ENCODE measurements around the gene TM9SF4.
"Not testable (repeated sequence)": the region's sequence is repeated elsewhere in the genome, so short reads cannot be mapped to it uniquely, and the experiment has no call there.

TM9SF4 gene

GRCh38 chr20:32111156-32111686 is 1.7 kb downstream of the TM9SF4 start:
- H3K27me3 Mint-ChIP-seq: no peaks in the 10 kb centered on the region
- H3K4me3 Mint-ChIP-seq: peak overlapping the region; percentile 30
- peak overlapping the region; percentile 69 for H3K27ac Mint-ChIP-seq
- H3K36me3 Mint-ChIP-seq (ENCODE audit: low read depth): peaks cover 28% of the 10 kb centered on the region
- no peaks in the 10 kb centered on the region for H3K9me3 Mint-ChIP-seq
- peaks cover 59% of the 10 kb centered on the region for H3K4me1 Mint-ChIP-seq (ENCODE audit: low read depth)
- intact Hi-C loops (cut with micrococcal nuclease): no loop called here

- Mint-ChIP-seq H3K27ac (peak overlapping the region; percentile 69), H3K4me1 (ENCODE audit: low read depth) (peaks cover 64% of the 10 kb centered on the region), H3K9me3 (no peaks in the 10 kb centered on the region), H3K27me3 (no peaks in the 10 kb centered on the region), H3K36me3 (ENCODE audit: low read depth) (peaks cover 33% of the 10 kb centered on the region), H3K4me3 (peak overlapping the region; percentile 30)
- intact Hi-C loops (cut with micrococcal nuclease): no loop called here
Observed at GRCh38 chr20:32111753-32112152, 2.2 kb downstream of the TM9SF4 start.

- Mint-ChIP-seq H3K27ac (peak overlapping the region; percentile 69), H3K4me3 (peak overlapping the region; percentile 20), H3K27me3 (no peaks in the 10 kb centered on the region), H3K36me3 (ENCODE audit: low read depth) (peaks cover 36% of the 10 kb centered on the region), H3K9me3 (no peaks in the 10 kb centered on the region), H3K4me1 (ENCODE audit: low read depth) (peaks cover 71% of the 10 kb centered on the region)
- intact Hi-C loops (cut with micrococcal nuclease): no loop called here
Observed at GRCh38 chr20:32112841-32113240, 3.3 kb downstream of the TM9SF4 start.

GRCh38 chr20:32113591-32114260 is 4.2 kb downstream of the TM9SF4 start:
- H3K27me3 Mint-ChIP-seq: no peaks in the 10 kb centered on the region
- H3K36me3 Mint-ChIP-seq (ENCODE audit: low read depth): peaks cover 36% of the 10 kb centered on the region
- no peak overlapping the region for H3K27ac Mint-ChIP-seq
- no peaks in the 10 kb centered on the region for H3K9me3 Mint-ChIP-seq
- peaks cover 71% of the 10 kb centered on the region for H3K4me1 Mint-ChIP-seq (ENCODE audit: low read depth)
- no peak overlapping the region for H3K4me3 Mint-ChIP-seq
- intact Hi-C loops (cut with micrococcal nuclease): no loop called here

- Mint-ChIP-seq H3K4me1 (ENCODE audit: low read depth) (peaks cover 71% of the 10 kb centered on the region), H3K36me3 (ENCODE audit: low read depth) (peaks cover 33% of the 10 kb centered on the region), H3K27me3 (no peaks in the 10 kb centered on the region), H3K27ac (no peak overlapping the region), H3K9me3 (no peaks in the 10 kb centered on the region), H3K4me3 (no peak overlapping the region)
- intact Hi-C loops (cut with micrococcal nuclease): no loop called here
Observed at GRCh38 chr20:32114305-32114960, 4.9 kb downstream of the TM9SF4 start.

- H3K9me3 Mint-ChIP-seq: no peaks in the 10 kb centered on the region
- H3K4me3 Mint-ChIP-seq: no peak overlapping the region
- peaks cover 24% of the 10 kb centered on the region for H3K36me3 Mint-ChIP-seq (ENCODE audit: low read depth)
- peaks cover 67% of the 10 kb centered on the region for H3K4me1 Mint-ChIP-seq (ENCODE audit: low read depth)
- no peak overlapping the region for H3K27ac Mint-ChIP-seq
- intact Hi-C loops (cut with micrococcal nuclease): loop anchor here (5.0 kb wide), 1 partner anchor 42 kb away; no protein-coding TSS in a partner anchor
- no peaks in the 10 kb centered on the region for H3K27me3 Mint-ChIP-seq
Observed at GRCh38 chr20:32115211-32115767, 5.8 kb downstream of the TM9SF4 start.

- Mint-ChIP-seq H3K27me3 (no peaks in the 10 kb centered on the region), H3K4me1 (ENCODE audit: low read depth) (peaks cover 58% of the 10 kb centered on the region), H3K9me3 (no peaks in the 10 kb centered on the region), H3K4me3 (no peak overlapping the region), H3K36me3 (ENCODE audit: low read depth) (peaks cover 23% of the 10 kb centered on the region), H3K27ac (peak overlapping the region; percentile 30)
- intact Hi-C loops (cut with micrococcal nuclease): loop anchor here (5.0 kb wide), 1 partner anchor 41 kb away; no protein-coding TSS in a partner anchor
Observed at GRCh38 chr20:32116079-32116521, 6.6 kb downstream of the TM9SF4 start.

GRCh38 chr20:32116796-32117195 is 7.3 kb downstream of the TM9SF4 start:
- not testable (repeated sequence) for H3K4me3 Mint-ChIP-seq, H3K9me3 Mint-ChIP-seq, H3K27me3 Mint-ChIP-seq
- peaks cover 23% of the 10 kb centered on the region for H3K36me3 Mint-ChIP-seq (ENCODE audit: low read depth)
- H3K4me1 Mint-ChIP-seq (ENCODE audit: low read depth): peaks cover 52% of the 10 kb centered on the region
- intact Hi-C loops (cut with micrococcal nuclease): loop anchor here (5.0 kb wide), 1 partner anchor 41 kb away; no protein-coding TSS in a partner anchor
- peak overlapping the region; percentile 30 for H3K27ac Mint-ChIP-seq

GRCh38 chr20:32118427-32118826 is 8.9 kb downstream of the TM9SF4 start:
- intact Hi-C loops (cut with micrococcal nuclease): loop anchor here (5.0 kb wide), 1 partner anchor 39 kb away; no protein-coding TSS in a partner anchor
- H3K4me1 Mint-ChIP-seq (ENCODE audit: low read depth): peaks cover 35% of the 10 kb centered on the region
- not testable (repeated sequence) for H3K27me3 Mint-ChIP-seq, H3K27ac Mint-ChIP-seq, H3K9me3 Mint-ChIP-seq, H3K4me3 Mint-ChIP-seq
- peaks cover 29% of the 10 kb centered on the region for H3K36me3 Mint-ChIP-seq (ENCODE audit: low read depth)

- Mint-ChIP-seq H3K4me1 (ENCODE audit: low read depth) (peaks cover 22% of the 10 kb centered on the region), H3K9me3 (no peaks in the 10 kb centered on the region), H3K27ac (no peak overlapping the region), H3K4me3 (no peak overlapping the region), H3K36me3 (ENCODE audit: low read depth) (peaks cover 38% of the 10 kb centered on the region), H3K27me3 (no peaks in the 10 kb centered on the region)
- intact Hi-C loops (cut with micrococcal nuclease): loop anchor here (5.0 kb wide), 1 partner anchor 38 kb away; no protein-coding TSS in a partner anchor
Observed at GRCh38 chr20:32119734-32120133, 10.2 kb downstream of the TM9SF4 start.

GRCh38 chr20:32121908-32122307 is 12.4 kb downstream of the TM9SF4 start:
- H3K36me3 Mint-ChIP-seq (ENCODE audit: low read depth): peaks cover 41% of the 10 kb centered on the region
- intact Hi-C loops (cut with micrococcal nuclease); H3K27ac Mint-ChIP-seq; H3K27me3 Mint-ChIP-seq; H3K9me3 Mint-ChIP-seq; H3K4me3 Mint-ChIP-seq; H3K4me1 Mint-ChIP-seq (ENCODE audit: low read depth): not testable (repeated sequence)

- H3K27ac Mint-ChIP-seq: no peak overlapping the region
- H3K9me3 Mint-ChIP-seq: no peaks in the 10 kb centered on the region
- H3K36me3 Mint-ChIP-seq (ENCODE audit: low read depth): peaks cover 40% of the 10 kb centered on the region
- H3K27me3 Mint-ChIP-seq: no peaks in the 10 kb centered on the region
- intact Hi-C loops (cut with micrococcal nuclease): no loop called here
- H3K4me3 Mint-ChIP-seq: no peak overlapping the region
- no peaks in the 10 kb centered on the region for H3K4me1 Mint-ChIP-seq (ENCODE audit: low read depth)
Observed at GRCh38 chr20:32123088-32123487, 13.6 kb downstream of the TM9SF4 start.

GRCh38 chr20:32124916-32125454 is 15.5 kb downstream of the TM9SF4 start:
- Mint-ChIP-seq H3K27ac (no peak overlapping the region), H3K4me1 (ENCODE audit: low read depth) (peaks cover 5% of the 10 kb centered on the region), H3K9me3 (no peaks in the 10 kb centered on the region), H3K4me3 (no peak overlapping the region), H3K27me3 (no peaks in the 10 kb centered on the region), H3K36me3 (ENCODE audit: low read depth) (peaks cover 40% of the 10 kb centered on the region)
- intact Hi-C loops (cut with micrococcal nuclease): no loop called here

GRCh38 chr20:32125506-32125905 is 16.0 kb downstream of the TM9SF4 start:
- H3K9me3 Mint-ChIP-seq: no peaks in the 10 kb centered on the region
- H3K36me3 Mint-ChIP-seq (ENCODE audit: low read depth): peaks cover 40% of the 10 kb centered on the region
- peaks cover 5% of the 10 kb centered on the region for H3K4me1 Mint-ChIP-seq (ENCODE audit: low read depth)
- no peaks in the 10 kb centered on the region for H3K27me3 Mint-ChIP-seq
- intact Hi-C loops (cut with micrococcal nuclease): no loop called here
- H3K4me3 Mint-ChIP-seq: no peak overlapping the region
- no peak overlapping the region for H3K27ac Mint-ChIP-seq
